NCI-H146 (cell line): ENCODE data around the gene ADARB1.
"Not testable (repeated sequence)": the region's sequence is repeated elsewhere in the genome, so short reads cannot be mapped to it uniquely, and the experiment has no call there.

Experiments
- DNase-seq: peaks from one replicate; lab custom pipeline; 2025; lab: John Stamatoyannopoulos, UW

The ADARB1 gene

GRCh38 chr21:45074048-45074817 lies at the start of gene ADARB1:
ADARB1 (plus strand) TSS chr21:45074580; CDS start chr21:45171657, 97,077 bp downstream.
- DNase-seq: peak; percentile 46

- DNase-seq: no peak
Measured at GRCh38 chr21:45026066-45026745, 48.2 kb upstream of the ADARB1 start.

- DNase-seq: no peak
Measured at GRCh38 chr21:45026826-45027225, 47.6 kb upstream of the ADARB1 start.

GRCh38 chr21:45027241-45028196 lies 46.9 kb upstream of the ADARB1 start:
- DNase-seq: no peak

- DNase-seq: not testable (repeated sequence)
Measured at GRCh38 chr21:45028645-45029044, 45.7 kb upstream of the ADARB1 start.

GRCh38 chr21:45029298-45029947 lies 45.0 kb upstream of the ADARB1 start:
- DNase-seq: peak; percentile 36

- DNase-seq: peak; percentile 3
Measured at GRCh38 chr21:45029948-45030681, 44.3 kb upstream of the ADARB1 start.

GRCh38 chr21:45030682-45031570 lies 43.5 kb upstream of the ADARB1 start:
- DNase-seq: no peak

- DNase-seq: no peak
Measured at GRCh38 chr21:45031571-45032191, 42.7 kb upstream of the ADARB1 start.

- DNase-seq: no peak
Measured at GRCh38 chr21:45032332-45032731, 42.0 kb upstream of the ADARB1 start.

- no peak for DNase-seq
Measured at GRCh38 chr21:45032977-45033710, 41.2 kb upstream of the ADARB1 start.

GRCh38 chr21:45033791-45034555 lies 40.4 kb upstream of the ADARB1 start:
- no peak for DNase-seq

- DNase-seq: no peak
Measured at GRCh38 chr21:45034556-45035476, 39.6 kb upstream of the ADARB1 start.

- no peak for DNase-seq
Measured at GRCh38 chr21:45035477-45035848, 38.9 kb upstream of the ADARB1 start.

GRCh38 chr21:45036630-45037029 lies 37.8 kb upstream of the ADARB1 start:
- no peak for DNase-seq

- no peak for DNase-seq
Measured at GRCh38 chr21:45037986-45038385, 36.4 kb upstream of the ADARB1 start.
